ENCODE measurements around the gene POMT2. TPM values are rescaled to one million over a fixed set of nuclear protein-coding genes. Genes with fewer than 3 reads are reported as not detected.

Gene POMT2
- total RNA-seq, 1 donor from 2014 or later: 29.2 TPM

- Mint-ChIP-seq H3K4me3 (ENCODE audit: unreplicated experiment) (no peak overlapping the region), H3K4me1 (ENCODE audit: unreplicated experiment) (peaks cover 4% of the 10 kb centered on the region), H3K36me3 (ENCODE audit: unreplicated experiment) (peaks cover 23% of the 10 kb centered on the region), H3K9me3 (ENCODE audit: unreplicated experiment) (no peaks in the 10 kb centered on the region), H3K27me3 (ENCODE audit: unreplicated experiment) (no peaks in the 10 kb centered on the region), H3K27ac (ENCODE audit: unreplicated experiment) (no peak overlapping the region)
- no peak for DNase-seq (ENCODE audit: extremely low spot score, unreplicated experiment)
- no peak for TF ChIP-seq CTCF (IDR thresholded peaks at IDR 0.05)
Observed at GRCh38 chr14:77296155-77296554, 24.5 kb downstream of the POMT2 start.

- TF ChIP-seq CTCF (IDR thresholded peaks at IDR 0.05): no peak
- Mint-ChIP-seq H3K4me3 (ENCODE audit: unreplicated experiment) (no peak overlapping the region), H3K4me1 (ENCODE audit: unreplicated experiment) (no peaks in the 10 kb centered on the region), H3K27ac (ENCODE audit: unreplicated experiment) (no peak overlapping the region), H3K27me3 (ENCODE audit: unreplicated experiment) (no peaks in the 10 kb centered on the region), H3K36me3 (ENCODE audit: unreplicated experiment) (peaks cover 9% of the 10 kb centered on the region), H3K9me3 (ENCODE audit: unreplicated experiment) (no peaks in the 10 kb centered on the region)
- DNase-seq (ENCODE audit: extremely low spot score, unreplicated experiment): no peak
Observed at GRCh38 chr14:77290705-77291104, 30.0 kb downstream of the POMT2 start.

- H3K4me3 Mint-ChIP-seq (ENCODE audit: unreplicated experiment): no peak overlapping the region
- H3K9me3 Mint-ChIP-seq (ENCODE audit: unreplicated experiment): no peaks in the 10 kb centered on the region
- H3K4me1 Mint-ChIP-seq (ENCODE audit: unreplicated experiment): no peaks in the 10 kb centered on the region
- no peak for DNase-seq (ENCODE audit: extremely low spot score, unreplicated experiment)
- H3K27me3 Mint-ChIP-seq (ENCODE audit: unreplicated experiment): no peaks in the 10 kb centered on the region
- no peak overlapping the region for H3K27ac Mint-ChIP-seq (ENCODE audit: unreplicated experiment)
- H3K36me3 Mint-ChIP-seq (ENCODE audit: unreplicated experiment): peaks cover 23% of the 10 kb centered on the region
- no peak for TF ChIP-seq CTCF (IDR thresholded peaks at IDR 0.05)
Observed at GRCh38 chr14:77286576-77286975, 34.1 kb downstream of the POMT2 start.

- Mint-ChIP-seq H3K9me3 (ENCODE audit: unreplicated experiment) (no peaks in the 10 kb centered on the region), H3K4me3 (ENCODE audit: unreplicated experiment) (no peak overlapping the region), H3K36me3 (ENCODE audit: unreplicated experiment) (peaks cover 25% of the 10 kb centered on the region), H3K27me3 (ENCODE audit: unreplicated experiment) (no peaks in the 10 kb centered on the region), H3K4me1 (ENCODE audit: unreplicated experiment) (no peaks in the 10 kb centered on the region), H3K27ac (ENCODE audit: unreplicated experiment) (no peak overlapping the region)
- no peak for TF ChIP-seq CTCF (IDR thresholded peaks at IDR 0.05)
- DNase-seq (ENCODE audit: extremely low spot score, unreplicated experiment): no peak
Observed at GRCh38 chr14:77284466-77284865, 36.2 kb downstream of the POMT2 start.

GRCh38 chr14:77284066-77284465, 36.6 kb downstream of the POMT2 start:
- DNase-seq (ENCODE audit: extremely low spot score, unreplicated experiment): no peak
- no peaks in the 10 kb centered on the region for H3K9me3 Mint-ChIP-seq (ENCODE audit: unreplicated experiment)
- no peaks in the 10 kb centered on the region for H3K27me3 Mint-ChIP-seq (ENCODE audit: unreplicated experiment)
- no peak overlapping the region for H3K4me3 Mint-ChIP-seq (ENCODE audit: unreplicated experiment)
- H3K27ac Mint-ChIP-seq (ENCODE audit: unreplicated experiment): no peak overlapping the region
- peaks cover 28% of the 10 kb centered on the region for H3K36me3 Mint-ChIP-seq (ENCODE audit: unreplicated experiment)
- no peaks in the 10 kb centered on the region for H3K4me1 Mint-ChIP-seq (ENCODE audit: unreplicated experiment)
- TF ChIP-seq CTCF (IDR thresholded peaks at IDR 0.05): no peak

Data from osteocyte (in vitro differentiated cells).